Neuronal stem cell (in vitro differentiated cells): ENCODE measurements around the gene GRIP1.

Experiments used
- DNase-seq: peaks from one replicate; pipeline ENCODE4 v3.0.0-alpha.2; 2013; ENCODE audit warnings: low spot score
- H2AFZ ChIP-seq: one replicate; pipeline ENCODE4 v1.6.1; 2013; ENCODE audit warnings: mild to moderate bottlenecking, low read length, inconsistent platforms
- H2AK5ac ChIP-seq: 2 replicates; pipeline ENCODE4 v1.6.1; 2013; ENCODE audit warnings: low read depth, mild to moderate bottlenecking, inconsistent platforms, low read length, moderate library complexity, mixed read lengths
- H2BK120ac ChIP-seq: 2 replicates; pipeline ENCODE4 v1.6.1; 2013; ENCODE audit warnings: low read depth, mild to moderate bottlenecking, inconsistent platforms, low read length, moderate library complexity, mixed read lengths
- H2BK12ac ChIP-seq: one replicate; pipeline ENCODE4 v1.6.1; 2013; ENCODE audit warnings: low read length, inconsistent platforms
- H2BK15ac ChIP-seq: 2 replicates; pipeline ENCODE4 v1.6.1; 2013; ENCODE audit warnings: mild to moderate bottlenecking, low read length, inconsistent platforms, mixed read lengths
- H2BK5ac ChIP-seq: one replicate; pipeline ENCODE4 v1.6.1; 2013; ENCODE audit warnings: inconsistent platforms, mild to moderate bottlenecking, low read length, moderate library complexity
- H3K14ac ChIP-seq: one replicate; pipeline ENCODE4 v1.6.1; 2013; ENCODE audit warnings: low read length, inconsistent platforms
- H3K18ac ChIP-seq: 2 replicates; pipeline ENCODE4 v1.6.1; 2013; ENCODE audit warnings: low read length, inconsistent platforms
- H3K23ac ChIP-seq: 2 replicates; pipeline ENCODE4 v1.6.1; 2013; ENCODE audit warnings: low read depth, mild to moderate bottlenecking, mixed read lengths, low read length, inconsistent platforms; ENCODE audit not compliant: poor library complexity
- H3K27ac ChIP-seq: replicated peaks from 3 replicates; pipeline ENCODE4 v1.5.1; 2013; ENCODE audit warnings: low read length, inconsistent platforms
- H3K27me3 ChIP-seq, 3 experiments: 2 replicates each; pipeline ENCODE4 v1.6.1; 2013; ENCODE audit warnings: low read length in 3 of 3, mild to moderate bottlenecking in 2 of 3, inconsistent platforms in 1 of 3, low read depth in 1 of 3, mixed read lengths in 1 of 3, moderate library complexity in 1 of 3; ENCODE audit not compliant: control insufficient read depth in 3 of 3, insufficient read depth in 3 of 3
- H3K36me3 ChIP-seq, 2 donors: replicated peaks in 1 of 2; 2 replicates each; pipeline ENCODE4 v1.6.1; 2013; ENCODE audit warnings: low read length in 2 of 2; ENCODE audit not compliant: control insufficient read depth in 2 of 2, insufficient read depth in 2 of 2
- H3K4ac ChIP-seq: 2 replicates; pipeline ENCODE4 v1.6.1; 2013; ENCODE audit warnings: inconsistent platforms, mild to moderate bottlenecking, low read length, moderate library complexity
- H3K4me1 ChIP-seq, 2 donors: 1 replicate in 1 of 2; 2 replicates in 1 of 2; pipeline ENCODE4 v1.6.1; 2013; ENCODE audit warnings: low read length in 2 of 2, low read depth in 1 of 2; ENCODE audit not compliant: control insufficient read depth in 2 of 2, insufficient read depth in 1 of 2
- H3K4me2 ChIP-seq: one replicate; pipeline ENCODE4 v1.6.1; 2013; ENCODE audit warnings: mild to moderate bottlenecking, low read length, inconsistent platforms; ENCODE audit not compliant: insufficient read depth, poor library complexity, severe bottlenecking
- H3K4me3 ChIP-seq, 2 donors: 2 replicates each; pipeline ENCODE4 v1.5.1; 2013; ENCODE audit warnings: low read length in 2 of 2, mild to moderate bottlenecking in 2 of 2, inconsistent platforms in 1 of 2, moderate library complexity in 1 of 2
- H3K79me1 ChIP-seq: one replicate; pipeline ENCODE4 v1.6.1; 2013; ENCODE audit warnings: low read depth, mild to moderate bottlenecking, inconsistent platforms, low read length, moderate library complexity
- H3K9ac ChIP-seq: one replicate; pipeline ENCODE4 v1.6.1; 2013; ENCODE audit warnings: mild to moderate bottlenecking, low read depth, low read length, inconsistent platforms; ENCODE audit not compliant: poor library complexity
- H3K9me3 ChIP-seq, 2 donors: replicated peaks in 1 of 2; 2 replicates each; pipeline versions ENCODE3 to v1.6.1; 2013; ENCODE audit warnings: low read length in 2 of 2, mild to moderate bottlenecking in 2 of 2, inconsistent platforms in 1 of 2, low read depth in 1 of 2, mixed read lengths in 1 of 2, moderate library complexity in 1 of 2; ENCODE audit not compliant: control insufficient read depth in 2 of 2, insufficient read depth in 1 of 2
- H4K8ac ChIP-seq: one replicate; pipeline ENCODE4 v1.6.1; 2013; ENCODE audit warnings: low read depth, mild to moderate bottlenecking, inconsistent platforms, low read length, moderate library complexity
- H4K91ac ChIP-seq: one replicate; pipeline ENCODE4 v1.6.1; 2013; ENCODE audit warnings: low read length, low read depth, mild to moderate bottlenecking, inconsistent platforms; ENCODE audit not compliant: poor library complexity
- WGBS, 2 donors: extraction: QIAGEN DNeasy Blood & Tissue Kit; methylation state at CpG; one replicate each; pipeline ENCODE4 v1.1.7; 2013; ENCODE audit warnings: missing lambda C conversion rate in 2 of 2, mixed read lengths in 1 of 2; ENCODE audit not compliant: insufficient read length in 2 of 2, insufficient replicate concordance in 1 of 2; ENCODE audit errors: extremely low coverage in 2 of 2; 5-methylcytosine and 5-hydroxymethylcytosine counted together

Gene GRIP1

DNA sequence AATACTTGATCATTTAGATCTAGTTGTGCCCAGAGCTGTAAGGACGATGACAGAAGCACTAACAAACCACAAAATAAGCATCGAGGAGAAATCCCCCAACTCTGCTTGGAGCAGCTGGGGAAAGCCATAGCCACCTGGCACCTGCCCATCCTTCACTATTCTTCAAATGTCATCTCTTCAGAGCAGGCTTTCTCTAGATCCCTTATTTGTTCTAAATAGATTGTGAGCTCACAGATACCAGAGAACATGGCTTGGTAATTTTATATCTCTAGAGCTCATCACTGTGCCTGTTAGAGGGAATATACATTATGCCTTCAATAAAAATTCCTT lies 50.9 kb downstream of the GRIP1 start:
- H3K4me3 ChIP-seq, result no peak overlapping the region
- no peak overlapping the region for H4K8ac ChIP-seq
- H2BK120ac ChIP-seq, result no peak overlapping the region
- H4K91ac ChIP-seq, result no peak overlapping the region
- H3K4ac ChIP-seq, result no peak overlapping the region
- H3K36me3 ChIP-seq, result no peaks in the 10 kb centered on the region
- no peak overlapping the region for H3K23ac ChIP-seq
- H3K9ac ChIP-seq, result no peak overlapping the region
- DNase-seq, result no peak
- no peak overlapping the region for H2BK12ac ChIP-seq
- no peak overlapping the region for H2AFZ ChIP-seq
- no peak overlapping the region for H3K18ac ChIP-seq
- H3K14ac ChIP-seq, result no peak overlapping the region
- H3K4me2 ChIP-seq, result no peak overlapping the region
- no peaks in the 10 kb centered on the region for H3K27me3 ChIP-seq
- no peak overlapping the region for H2BK5ac ChIP-seq
- no peak overlapping the region for H2AK5ac ChIP-seq
- no CpG with 5 or more reads among the region's 2 CpGs for WGBS, 2 donors
- no peak overlapping the region for H3K27ac ChIP-seq
- no peak overlapping the region for H2BK15ac ChIP-seq
- H3K79me1 ChIP-seq, result no peaks in the 10 kb centered on the region
- peaks cover 0 to 10% of the 10 kb centered on the region in 2 donors for H3K4me1 ChIP-seq
- H3K9me3 ChIP-seq, result no peaks in the 10 kb centered on the region

DNA sequence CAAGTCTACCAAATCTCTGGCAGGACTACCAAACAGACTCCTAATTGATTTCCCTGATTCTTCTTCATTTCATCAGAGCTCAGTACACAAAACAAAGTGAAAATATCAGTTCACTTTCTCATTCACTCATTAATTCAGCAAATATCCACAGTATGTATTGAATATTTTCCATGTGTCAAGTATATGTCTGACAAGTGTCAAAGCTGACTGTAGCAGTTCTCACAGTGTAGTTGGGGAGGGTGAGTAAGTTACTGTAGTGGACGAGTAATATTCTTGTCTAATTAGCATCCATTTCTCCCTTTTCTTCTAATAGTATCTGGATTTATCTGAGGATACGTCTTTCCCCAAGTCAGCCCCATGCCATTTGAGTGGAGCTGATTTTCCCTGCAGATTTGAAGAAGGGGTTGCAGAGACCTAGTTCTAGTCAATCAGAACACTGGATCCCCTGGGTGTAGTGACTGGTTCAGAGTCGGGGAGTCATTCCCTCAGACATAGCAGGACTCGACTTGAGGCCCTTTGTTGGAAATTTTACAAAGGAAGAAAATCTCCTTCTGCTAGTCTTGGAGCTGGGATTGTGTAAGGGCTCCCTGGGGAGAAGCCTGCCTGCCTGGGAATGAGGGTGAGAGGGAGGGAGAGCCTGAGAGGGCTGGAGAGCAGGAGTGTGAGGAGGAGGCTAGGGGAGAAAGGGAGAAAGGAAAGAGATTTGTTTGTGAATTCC lies 51.4 kb downstream of the GRIP1 start:
- no peak overlapping the region for H4K91ac ChIP-seq
- no peak overlapping the region for H3K23ac ChIP-seq
- H2BK5ac ChIP-seq, result no peak overlapping the region
- WGBS, 2 donors, result no CpG with 5 or more reads among the region's 4 CpGs
- H2BK15ac ChIP-seq, result no peak overlapping the region
- H3K9me3 ChIP-seq, result no peaks in the 10 kb centered on the region
- no peak overlapping the region for H2BK12ac ChIP-seq
- DNase-seq, result no peak
- no peak overlapping the region for H2AK5ac ChIP-seq
- H3K27me3 ChIP-seq, result no peaks in the 10 kb centered on the region
- H3K4ac ChIP-seq, result no peak overlapping the region
- H2AFZ ChIP-seq, result no peak overlapping the region
- no peaks in the 10 kb centered on the region for H3K36me3 ChIP-seq
- no peak overlapping the region for H3K4me2 ChIP-seq
- H3K4me3 ChIP-seq, result no peak overlapping the region
- no peak overlapping the region for H3K14ac ChIP-seq
- no peak overlapping the region for H3K18ac ChIP-seq
- H3K4me1 ChIP-seq, result peaks cover 0 to 10% of the 10 kb centered on the region in 2 donors
- no peak overlapping the region for H2BK120ac ChIP-seq
- no peak overlapping the region for H3K27ac ChIP-seq
- H4K8ac ChIP-seq, result no peak overlapping the region
- H3K79me1 ChIP-seq, result no peaks in the 10 kb centered on the region
- no peak overlapping the region for H3K9ac ChIP-seq

DNA sequence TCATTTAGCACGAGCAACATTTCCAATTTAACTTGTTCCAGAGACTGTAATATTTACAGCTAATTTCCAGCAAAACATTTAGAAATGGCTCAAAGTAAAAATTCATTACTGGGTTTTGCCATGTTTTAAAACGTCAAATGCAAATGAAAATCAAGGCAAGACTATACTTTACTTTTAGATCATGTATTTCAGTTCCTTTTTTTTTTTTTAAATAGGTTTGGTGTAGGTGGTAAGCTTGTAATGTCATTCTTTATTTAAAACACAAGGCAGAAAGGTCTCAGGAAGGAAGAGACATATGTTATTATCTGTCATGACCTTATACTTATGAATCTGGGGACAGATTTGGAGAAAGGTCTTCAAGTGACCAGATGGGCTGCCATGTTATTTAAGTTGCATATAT lies 54.1 kb downstream of the GRIP1 start:
- Histone ChIP-seq H3K23ac (no peak overlapping the region), H2AK5ac (no peak overlapping the region), H3K9me3 (no peaks in the 10 kb centered on the region), H3K36me3 (no peaks in the 10 kb centered on the region), H3K27ac (no peak overlapping the region), H3K79me1 (no peaks in the 10 kb centered on the region), H3K4me3 (no peak overlapping the region), H3K4me1 (peaks cover 0 to 10% of the 10 kb centered on the region in 2 donors), H2BK5ac (no peak overlapping the region), H3K9ac (no peak overlapping the region), H2BK12ac (no peak overlapping the region), H3K27me3 (no peaks in the 10 kb centered on the region), H3K4me2 (no peak overlapping the region), H3K14ac (no peak overlapping the region), H3K4ac (no peak overlapping the region), H2BK120ac (no peak overlapping the region), H4K8ac (no peak overlapping the region), H4K91ac (no peak overlapping the region), H3K18ac (no peak overlapping the region), H2AFZ (no peak overlapping the region), H2BK15ac (no peak overlapping the region)
- no CpG with 5 or more reads among the region's 2 CpGs for WGBS, 2 donors
- no peak for DNase-seq

- no peak overlapping the region for H2BK15ac ChIP-seq
- no peak overlapping the region for H4K8ac ChIP-seq
- H3K9ac ChIP-seq, result no peak overlapping the region
- no peaks in the 10 kb centered on the region for H3K36me3 ChIP-seq
- H2BK5ac ChIP-seq, result no peak overlapping the region
- H3K4me3 ChIP-seq, result no peak overlapping the region
- H3K79me1 ChIP-seq, result no peaks in the 10 kb centered on the region
- H2AK5ac ChIP-seq, result no peak overlapping the region
- H3K4me2 ChIP-seq, result no peak overlapping the region
- H4K91ac ChIP-seq, result no peak overlapping the region
- H3K4ac ChIP-seq, result no peak overlapping the region
- DNase-seq, result no peak
- H3K4me1 ChIP-seq, result peaks cover 0 to 10% of the 10 kb centered on the region in 2 donors
- H3K14ac ChIP-seq, result no peak overlapping the region
- H3K9me3 ChIP-seq, result no peaks in the 10 kb centered on the region
- H2AFZ ChIP-seq, result no peak overlapping the region
- H2BK120ac ChIP-seq, result no peak overlapping the region
- H3K27ac ChIP-seq, result no peak overlapping the region
- H2BK12ac ChIP-seq, result no peak overlapping the region
- H3K27me3 ChIP-seq, result no peaks in the 10 kb centered on the region
- no peak overlapping the region for H3K23ac ChIP-seq
- no peak overlapping the region for H3K18ac ChIP-seq
These were observed 55.4 kb downstream of the GRIP1 start for GRCh38 chr12:66623455-66623854.
